Neural cell (in vitro differentiated cells): ENCODE results near the gene MAIP1. TPM values are rescaled to one million over a fixed set of nuclear protein-coding genes. Genes with fewer than 3 reads are reported as not detected.

ENCODE experiments used
- H2AFZ ChIP-seq: fragments of 200-600, 300-800 bp; sonication (generic), shearing (Covaris generic); 2 replicates; pipeline ENCODE4 v1.6.0; 2014; ENCODE audit warnings: low read depth, mild to moderate bottlenecking, antibody characterized with exemption, low read length, moderate library complexity
- H3F3A ChIP-seq: fragments of 200-600 bp; shearing (Covaris generic); 2 replicates; pipeline ENCODE4 v1.6.1; 2016; ENCODE audit warnings: mild to moderate bottlenecking, moderate library complexity, mixed read lengths, antibody characterized with exemption, low read length; ENCODE audit not compliant: insufficient read depth, poor library complexity, severe bottlenecking
- H3K27ac ChIP-seq: fragments of 200-600, 300-800 bp; sonication (generic), shearing (Covaris generic); 2 replicates; pipeline ENCODE4 v1.5.1; 2014; ENCODE audit warnings: mild to moderate bottlenecking, low read length, moderate library complexity
- H3K27me3 ChIP-seq: fragments of 300-800, 200-600 bp; sonication (generic), shearing (Covaris generic); 2 replicates; pipeline ENCODE4 v1.6.0; 2014; ENCODE audit warnings: mild to moderate bottlenecking, low read depth, low read length, moderate library complexity; ENCODE audit not compliant: insufficient read depth
- H3K36me3 ChIP-seq: fragments of 300-800, 200-600 bp; sonication (generic), shearing (Covaris generic); 2 replicates; pipeline ENCODE4 v1.5.1; 2014; ENCODE audit warnings: mild to moderate bottlenecking, antibody characterized with exemption, low read length, moderate library complexity; ENCODE audit not compliant: insufficient read depth
- H3K4me2 ChIP-seq: fragments of 300-800, 200-600 bp; sonication (generic), shearing (Covaris generic); 2 replicates; pipeline ENCODE4 v1.6.0; 2014; ENCODE audit warnings: mild to moderate bottlenecking, low read length
- H3K4me3 ChIP-seq: fragments of 300-800, 200-600 bp; sonication (generic), shearing (Covaris generic); 2 replicates; pipeline ENCODE4 v1.5.1; 2014; ENCODE audit warnings: mild to moderate bottlenecking, low read length, moderate library complexity
- H3K79me2 ChIP-seq: fragments of 200-600 bp; shearing (Covaris generic); replicated peaks from 2 replicates; pipeline ENCODE4 v1.6.0; 2014; ENCODE audit warnings: mild to moderate bottlenecking, low read length, moderate library complexity; ENCODE audit not compliant: insufficient read depth
- H3K9ac ChIP-seq: fragments of 300-800, 200-600 bp; sonication (generic), shearing (Covaris generic); 2 replicates; pipeline ENCODE4 v1.6.1; 2016; ENCODE audit warnings: mild to moderate bottlenecking, low read length, mixed read lengths
- H3K9me2 ChIP-seq: fragments of 200-600 bp; shearing (Covaris generic); 2 replicates; pipeline ENCODE4 v1.6.1; 2016; ENCODE audit warnings: mild to moderate bottlenecking, low read length, mixed read lengths; ENCODE audit not compliant: insufficient read depth
- H3K9me3 ChIP-seq: fragments of 200-600, 300-800 bp; sonication (generic), shearing (Covaris generic); 2 replicates; pipeline ENCODE4 v1.6.1; 2016; ENCODE audit warnings: mild to moderate bottlenecking, mixed run types, low read length, moderate library complexity, mixed read lengths
- H4K20me1 ChIP-seq: fragments of 200-600 bp; shearing (Covaris generic); 2 replicates; pipeline ENCODE4 v1.6.1; 2016; ENCODE audit warnings: mild to moderate bottlenecking, mixed run types; ENCODE audit not compliant: insufficient read depth
- EP300 ChIP-seq: fragments of 450-650 bp; conservative IDR thresholded peaks from 2 replicates; pipeline ENCODE4 v1.6.1; 2014; ENCODE audit warnings: antibody characterized with exemption, mild to moderate bottlenecking, moderate library complexity; ENCODE audit not compliant: poor library complexity, severe bottlenecking
- EZH2 ChIP-seq: fragments of 200-600, 300-800 bp; shearing (Covaris generic), sonication (generic); IDR thresholded peaks from 2 replicates; pipeline ENCODE4 v1.6.1; 2014; ENCODE audit warnings: antibody characterized with exemption, low read length, borderline replicate concordance, mild to moderate bottlenecking; ENCODE audit not compliant: insufficient read depth, poor library complexity, severe bottlenecking
- MXI1 ChIP-seq: fragments of 450-650 bp; conservative IDR thresholded peaks from 2 replicates; pipeline ENCODE4 v1.6.1; 2014; ENCODE audit warnings: antibody characterized with exemption, mild to moderate bottlenecking; ENCODE audit not compliant: poor library complexity, severe bottlenecking
- POLR2AphosphoS5 ChIP-seq: IDR thresholded peaks from 2 replicates; pipeline ENCODE4 v1.6.1; 2012
- RAD21 ChIP-seq: fragments of 450-650 bp; conservative IDR thresholded peaks from 2 replicates; pipeline ENCODE4 v1.6.1; 2014; ENCODE audit warnings: antibody characterized with exemption, mild to moderate bottlenecking, moderate library complexity
- SMC3 ChIP-seq: fragments of 450-650 bp; conservative IDR thresholded peaks from 2 replicates; pipeline ENCODE4 v1.6.1; 2014; ENCODE audit warnings: antibody characterized with exemption, mild to moderate bottlenecking, moderate library complexity; ENCODE audit not compliant: poor library complexity
- TAF1 ChIP-seq: IDR thresholded peaks from 2 replicates; pipeline ENCODE4 v1.6.1; 2012; ENCODE audit warnings: low read depth
- polyA plus RNA-seq: library from polyadenylated mRNA; depleted of rRNA; stranded (reverse); fragments of >200 nt; gene quantifications from 2 replicates; pipeline ENCODE4 v1.2.3, GENCODE V29; 2014
- TF ChIP-seq, protein P1 (sequence below): fragments of 450-650 bp; IDR thresholded peaks from 2 replicates; pipeline ENCODE4 v1.5.1; 2014; ENCODE audit warnings: antibody characterized with exemption, mild to moderate bottlenecking, moderate library complexity; ENCODE audit not compliant: poor library complexity, severe bottlenecking
- TF ChIP-seq, protein P2 (sequence below): IDR thresholded peaks from 2 replicates; pipeline ENCODE4 v1.6.1; 2012; ENCODE audit warnings: borderline replicate concordance

The MAIP1 gene
- polyA plus RNA-seq, 1 donor from 2014 or later, result 24.1 TPM

GRCh38 chr2:199979398-199979797, 24.0 kb downstream of the MAIP1 start:
- no peaks in the 10 kb centered on the region for H4K20me1 ChIP-seq
- H3K4me3 ChIP-seq, result no peak overlapping the region
- no peaks in the 10 kb centered on the region for H3K79me2 ChIP-seq
- H3K9me3 ChIP-seq, result no peaks in the 10 kb centered on the region
- H3K4me2 ChIP-seq, result no peak overlapping the region
- H3K27me3 ChIP-seq, result no peaks in the 10 kb centered on the region
- H3K9ac ChIP-seq, result no peak overlapping the region
- H3F3A ChIP-seq, result no peaks in the 10 kb centered on the region
- TF ChIP-seq, protein P1, sequence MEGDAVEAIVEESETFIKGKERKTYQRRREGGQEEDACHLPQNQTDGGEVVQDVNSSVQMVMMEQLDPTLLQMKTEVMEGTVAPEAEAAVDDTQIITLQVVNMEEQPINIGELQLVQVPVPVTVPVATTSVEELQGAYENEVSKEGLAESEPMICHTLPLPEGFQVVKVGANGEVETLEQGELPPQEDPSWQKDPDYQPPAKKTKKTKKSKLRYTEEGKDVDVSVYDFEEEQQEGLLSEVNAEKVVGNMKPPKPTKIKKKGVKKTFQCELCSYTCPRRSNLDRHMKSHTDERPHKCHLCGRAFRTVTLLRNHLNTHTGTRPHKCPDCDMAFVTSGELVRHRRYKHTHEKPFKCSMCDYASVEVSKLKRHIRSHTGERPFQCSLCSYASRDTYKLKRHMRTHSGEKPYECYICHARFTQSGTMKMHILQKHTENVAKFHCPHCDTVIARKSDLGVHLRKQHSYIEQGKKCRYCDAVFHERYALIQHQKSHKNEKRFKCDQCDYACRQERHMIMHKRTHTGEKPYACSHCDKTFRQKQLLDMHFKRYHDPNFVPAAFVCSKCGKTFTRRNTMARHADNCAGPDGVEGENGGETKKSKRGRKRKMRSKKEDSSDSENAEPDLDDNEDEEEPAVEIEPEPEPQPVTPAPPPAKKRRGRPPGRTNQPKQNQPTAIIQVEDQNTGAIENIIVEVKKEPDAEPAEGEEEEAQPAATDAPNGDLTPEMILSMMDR, result no peak
- TF ChIP-seq RAD21 (no peak), TAF1 (no peak), POLR2AphosphoS5 (no peak), EZH2 (no peak), EP300 (no peak), MXI1 (no peak), SMC3 (no peak)
- TF ChIP-seq, protein P2, sequence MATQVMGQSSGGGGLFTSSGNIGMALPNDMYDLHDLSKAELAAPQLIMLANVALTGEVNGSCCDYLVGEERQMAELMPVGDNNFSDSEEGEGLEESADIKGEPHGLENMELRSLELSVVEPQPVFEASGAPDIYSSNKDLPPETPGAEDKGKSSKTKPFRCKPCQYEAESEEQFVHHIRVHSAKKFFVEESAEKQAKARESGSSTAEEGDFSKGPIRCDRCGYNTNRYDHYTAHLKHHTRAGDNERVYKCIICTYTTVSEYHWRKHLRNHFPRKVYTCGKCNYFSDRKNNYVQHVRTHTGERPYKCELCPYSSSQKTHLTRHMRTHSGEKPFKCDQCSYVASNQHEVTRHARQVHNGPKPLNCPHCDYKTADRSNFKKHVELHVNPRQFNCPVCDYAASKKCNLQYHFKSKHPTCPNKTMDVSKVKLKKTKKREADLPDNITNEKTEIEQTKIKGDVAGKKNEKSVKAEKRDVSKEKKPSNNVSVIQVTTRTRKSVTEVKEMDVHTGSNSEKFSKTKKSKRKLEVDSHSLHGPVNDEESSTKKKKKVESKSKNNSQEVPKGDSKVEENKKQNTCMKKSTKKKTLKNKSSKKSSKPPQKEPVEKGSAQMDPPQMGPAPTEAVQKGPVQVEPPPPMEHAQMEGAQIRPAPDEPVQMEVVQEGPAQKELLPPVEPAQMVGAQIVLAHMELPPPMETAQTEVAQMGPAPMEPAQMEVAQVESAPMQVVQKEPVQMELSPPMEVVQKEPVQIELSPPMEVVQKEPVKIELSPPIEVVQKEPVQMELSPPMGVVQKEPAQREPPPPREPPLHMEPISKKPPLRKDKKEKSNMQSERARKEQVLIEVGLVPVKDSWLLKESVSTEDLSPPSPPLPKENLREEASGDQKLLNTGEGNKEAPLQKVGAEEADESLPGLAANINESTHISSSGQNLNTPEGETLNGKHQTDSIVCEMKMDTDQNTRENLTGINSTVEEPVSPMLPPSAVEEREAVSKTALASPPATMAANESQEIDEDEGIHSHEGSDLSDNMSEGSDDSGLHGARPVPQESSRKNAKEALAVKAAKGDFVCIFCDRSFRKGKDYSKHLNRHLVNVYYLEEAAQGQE, result no peak
- no peak overlapping the region for H2AFZ ChIP-seq
- no peaks in the 10 kb centered on the region for H3K36me3 ChIP-seq
- H3K27ac ChIP-seq, result no peak overlapping the region
- no peaks in the 10 kb centered on the region for H3K9me2 ChIP-seq

GRCh38 chr2:199979832-199980628, 24.6 kb downstream of the MAIP1 start:
- H3K4me3 ChIP-seq, result peak overlapping the region; percentile 45
- H3K36me3 ChIP-seq, result no peaks in the 10 kb centered on the region
- no peak overlapping the region for H3K4me2 ChIP-seq
- H3K27me3 ChIP-seq, result no peaks in the 10 kb centered on the region
- no peaks in the 10 kb centered on the region for H4K20me1 ChIP-seq
- H3K9me2 ChIP-seq, result no peaks in the 10 kb centered on the region
- H2AFZ ChIP-seq, result no peak overlapping the region
- no peaks in the 10 kb centered on the region for H3K9me3 ChIP-seq
- no peak overlapping the region for H3K27ac ChIP-seq
- no peak for TF ChIP-seq EZH2
- TF ChIP-seq MXI1, result no peak
- TF ChIP-seq POLR2AphosphoS5, result no peak
- peak; percentile 95 for TF ChIP-seq RAD21
- TF ChIP-seq SMC3, result peak; percentile 98
- TF ChIP-seq, protein P1, result peak; percentile 96
- no peak overlapping the region for H3K9ac ChIP-seq
- H3K79me2 ChIP-seq, result no peaks in the 10 kb centered on the region
- no peaks in the 10 kb centered on the region for H3F3A ChIP-seq
